ENCODE data around the gene USP17L11. TPM values are rescaled to one million over a fixed set of nuclear protein-coding genes. Genes with fewer than 3 reads are reported as not detected.
"Not testable (repeated sequence)": the region's sequence is repeated elsewhere in the genome, so short reads cannot be mapped to it uniquely, and the experiment has no call there.

USP17L11 gene
- total and polyA plus RNA-seq, 2 donors (not counting 3 experiments of a cell fraction or from before 2014, with no cell fraction given): not detected

- H3K9ac ChIP-seq (replicated peaks; ENCODE audit: extremely low read depth, insufficient read depth, low read length); H3K9me1 ChIP-seq (replicated peaks; ENCODE audit: control insufficient read depth, extremely low read depth, insufficient read depth, low read length); H4K20me1 ChIP-seq (replicated peaks; ENCODE audit: control insufficient read depth, extremely low read depth, insufficient read depth, low read length); CTCF ChIA-PET; FAIRE-seq; intact Hi-C loops (cut with micrococcal nuclease); H3K4me3 ChIP-seq (replicated peaks in 1 of 3; ENCODE audit: insufficient read depth in 1 of 3, low read depth in 1 of 3, low read length in 3 of 3); H3K36me3 ChIP-seq (ENCODE audit: control insufficient read depth in 2 of 2, extremely low read depth in 1 of 2, insufficient read depth in 2 of 2, low read length in 2 of 2); H3K4me2 ChIP-seq (ENCODE audit: insufficient read depth, low read length); H3K27me3 ChIP-seq (ENCODE audit: control insufficient read depth in 2 of 2, insufficient read depth in 2 of 2, low read length in 2 of 2); H3K9me3 ChIP-seq (replicated peaks; ENCODE audit: control insufficient read depth, insufficient read depth, low read length); H3K27ac ChIP-seq (ENCODE audit: insufficient read depth, low read depth, low read length); dilution Hi-C loops (cut with MboI; ENCODE audit: extremely low pct_ligation_motif_present, low sequenced_read_pairs); H2AFZ ChIP-seq (ENCODE audit: low read depth, low read length); POLR2A ChIA-PET; BruUV-seq (replicated peaks); H3K79me2 ChIP-seq (ENCODE audit: control insufficient read depth, insufficient read depth, low read length); DNase-seq (ENCODE audit: low read depth, low spot score); H3K4me1 ChIP-seq (ENCODE audit: control insufficient read depth, extremely low read depth, insufficient read depth, low read length): not testable (repeated sequence)
These were observed 4.8 kb upstream of the USP17L11 start, which contains the start of gene USP17L10 for GRCh38 chr4:9210357-9210756. USP17L10 (plus strand) TSS chr4:9210657; CDS start chr4:9210657, 0 bp downstream.

GRCh38 chr4:9214701-9215100 is 504 bp upstream of the USP17L11 start:
- H3K4me2 ChIP-seq (ENCODE audit: insufficient read depth, low read length): not testable (repeated sequence)

GRCh38 chr4:9219852-9220251 is 4.6 kb downstream of the USP17L11 start, which contains the start of gene USP17L12:
USP17L12 (plus strand) TSS chr4:9220152; CDS start chr4:9220152, 0 bp downstream.
- H3K4me1 ChIP-seq (ENCODE audit: control insufficient read depth, extremely low read depth, insufficient read depth, low read length); H3K4me2 ChIP-seq (ENCODE audit: insufficient read depth, low read length); H4K20me1 ChIP-seq (replicated peaks; ENCODE audit: control insufficient read depth, extremely low read depth, insufficient read depth, low read length); intact Hi-C loops (cut with micrococcal nuclease); H3K79me2 ChIP-seq (ENCODE audit: control insufficient read depth, insufficient read depth, low read length); H3K9ac ChIP-seq (replicated peaks; ENCODE audit: extremely low read depth, insufficient read depth, low read length); H3K9me3 ChIP-seq (replicated peaks; ENCODE audit: control insufficient read depth, insufficient read depth, low read length); H3K9me1 ChIP-seq (replicated peaks; ENCODE audit: control insufficient read depth, extremely low read depth, insufficient read depth, low read length); BruUV-seq (replicated peaks); H2AFZ ChIP-seq (ENCODE audit: low read depth, low read length); FAIRE-seq; H3K27me3 ChIP-seq (ENCODE audit: control insufficient read depth in 2 of 2, insufficient read depth in 2 of 2, low read length in 2 of 2); H3K27ac ChIP-seq (ENCODE audit: insufficient read depth, low read depth, low read length); dilution Hi-C loops (cut with MboI; ENCODE audit: extremely low pct_ligation_motif_present, low sequenced_read_pairs); DNase-seq (ENCODE audit: low read depth, low spot score); POLR2A ChIA-PET; H3K36me3 ChIP-seq (ENCODE audit: control insufficient read depth in 2 of 2, extremely low read depth in 1 of 2, insufficient read depth in 2 of 2, low read length in 2 of 2); CTCF ChIA-PET; H3K4me3 ChIP-seq (replicated peaks in 1 of 3; ENCODE audit: insufficient read depth in 1 of 3, low read depth in 1 of 3, low read length in 3 of 3): not testable (repeated sequence)

More at GRCh38 chr4:9214701-9215100, 504 bp upstream of the USP17L11 start:
- H3K9me1 ChIP-seq (replicated peaks; ENCODE audit: control insufficient read depth, extremely low read depth, insufficient read depth, low read length); H3K9ac ChIP-seq (replicated peaks; ENCODE audit: extremely low read depth, insufficient read depth, low read length); H3K27ac ChIP-seq (ENCODE audit: insufficient read depth, low read depth, low read length); H4K20me1 ChIP-seq (replicated peaks; ENCODE audit: control insufficient read depth, extremely low read depth, insufficient read depth, low read length); intact Hi-C loops (cut with micrococcal nuclease); DNase-seq (ENCODE audit: low read depth, low spot score); H3K79me2 ChIP-seq (ENCODE audit: control insufficient read depth, insufficient read depth, low read length); H3K9me3 ChIP-seq (replicated peaks; ENCODE audit: control insufficient read depth, insufficient read depth, low read length); H2AFZ ChIP-seq (ENCODE audit: low read depth, low read length); H3K36me3 ChIP-seq (ENCODE audit: control insufficient read depth in 2 of 2, extremely low read depth in 1 of 2, insufficient read depth in 2 of 2, low read length in 2 of 2); BruUV-seq (replicated peaks); H3K4me1 ChIP-seq (ENCODE audit: control insufficient read depth, extremely low read depth, insufficient read depth, low read length); H3K4me3 ChIP-seq (replicated peaks in 1 of 3; ENCODE audit: insufficient read depth in 1 of 3, low read depth in 1 of 3, low read length in 3 of 3); CTCF ChIA-PET; POLR2A ChIA-PET; dilution Hi-C loops (cut with MboI; ENCODE audit: extremely low pct_ligation_motif_present, low sequenced_read_pairs); FAIRE-seq; H3K27me3 ChIP-seq (ENCODE audit: control insufficient read depth in 2 of 2, insufficient read depth in 2 of 2, low read length in 2 of 2): not testable (repeated sequence)

GRCh38 chr4:9224596-9224995 is 9.4 kb downstream of the USP17L11 start, which contains the start of gene USP17L13:
USP17L13 (plus strand) TSS chr4:9224896; CDS start chr4:9224896, 0 bp downstream.
- intact Hi-C loops (cut with micrococcal nuclease); H3K4me3 ChIP-seq (replicated peaks in 1 of 3; ENCODE audit: insufficient read depth in 1 of 3, low read depth in 1 of 3, low read length in 3 of 3); H3K4me1 ChIP-seq (ENCODE audit: control insufficient read depth, extremely low read depth, insufficient read depth, low read length); FAIRE-seq; H2AFZ ChIP-seq (ENCODE audit: low read depth, low read length); BruUV-seq (replicated peaks); H3K27me3 ChIP-seq (ENCODE audit: control insufficient read depth in 2 of 2, insufficient read depth in 2 of 2, low read length in 2 of 2); H3K9me1 ChIP-seq (replicated peaks; ENCODE audit: control insufficient read depth, extremely low read depth, insufficient read depth, low read length); H4K20me1 ChIP-seq (replicated peaks; ENCODE audit: control insufficient read depth, extremely low read depth, insufficient read depth, low read length); H3K36me3 ChIP-seq (ENCODE audit: control insufficient read depth in 2 of 2, extremely low read depth in 1 of 2, insufficient read depth in 2 of 2, low read length in 2 of 2); H3K79me2 ChIP-seq (ENCODE audit: control insufficient read depth, insufficient read depth, low read length); CTCF ChIA-PET; H3K4me2 ChIP-seq (ENCODE audit: insufficient read depth, low read length); POLR2A ChIA-PET; H3K27ac ChIP-seq (ENCODE audit: insufficient read depth, low read depth, low read length); H3K9me3 ChIP-seq (replicated peaks; ENCODE audit: control insufficient read depth, insufficient read depth, low read length); DNase-seq (ENCODE audit: low read depth, low spot score); dilution Hi-C loops (cut with MboI; ENCODE audit: extremely low pct_ligation_motif_present, low sequenced_read_pairs); H3K9ac ChIP-seq (replicated peaks; ENCODE audit: extremely low read depth, insufficient read depth, low read length): not testable (repeated sequence)
